Loucy (cell line): ENCODE measurements around the gene SSNA1.

Experiments used
- EZH2phosphoT487 ChIP-seq: fragments of 200-600 bp; IDR thresholded peaks from 2 replicates; pipeline ENCODE4 v1.6.1; 2018; ENCODE audit warnings: antibody characterized with exemption, mild to moderate bottlenecking, moderate library complexity, borderline replicate concordance
- TF ChIP-seq, protein P1 (sequence below): fragments of 200-600 bp; sonication (generic); conservative IDR thresholded peaks from 2 replicates; pipeline ENCODE4 v1.5.1; 2014; ENCODE audit warnings: mild to moderate bottlenecking, antibody characterized with exemption, low read length

DNA sequence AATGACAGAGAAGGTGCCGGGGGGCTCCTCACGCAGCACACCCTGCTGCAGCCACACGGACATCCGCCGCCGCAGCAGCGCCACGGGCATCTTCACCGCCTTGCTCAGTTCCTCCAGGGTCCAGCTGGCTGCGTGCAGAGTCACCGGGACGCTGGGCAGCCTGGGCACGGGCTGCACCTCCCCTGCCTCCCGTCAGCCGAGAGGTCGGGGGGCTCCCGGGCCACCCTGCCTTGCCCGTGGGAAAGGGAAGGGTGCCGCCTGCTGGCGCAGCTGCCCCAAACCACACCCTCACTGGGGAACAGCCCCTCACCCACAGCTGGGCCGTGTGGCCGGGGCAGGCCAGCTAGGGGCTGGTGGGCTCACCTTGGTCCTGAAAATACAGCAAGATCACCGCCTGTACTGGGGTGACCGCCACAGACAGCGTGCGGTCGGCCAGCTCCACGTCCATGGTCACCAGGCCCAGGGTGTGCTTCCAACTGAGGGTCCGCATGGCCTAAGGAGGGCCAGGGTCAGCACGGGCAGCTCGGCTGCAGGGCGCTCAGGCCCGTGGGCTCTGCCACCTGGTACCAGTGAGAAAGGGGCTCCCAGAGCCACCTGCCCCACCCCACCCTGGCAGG is 13.0 kb upstream of the SSNA1 start:
- TF ChIP-seq, protein P1, sequence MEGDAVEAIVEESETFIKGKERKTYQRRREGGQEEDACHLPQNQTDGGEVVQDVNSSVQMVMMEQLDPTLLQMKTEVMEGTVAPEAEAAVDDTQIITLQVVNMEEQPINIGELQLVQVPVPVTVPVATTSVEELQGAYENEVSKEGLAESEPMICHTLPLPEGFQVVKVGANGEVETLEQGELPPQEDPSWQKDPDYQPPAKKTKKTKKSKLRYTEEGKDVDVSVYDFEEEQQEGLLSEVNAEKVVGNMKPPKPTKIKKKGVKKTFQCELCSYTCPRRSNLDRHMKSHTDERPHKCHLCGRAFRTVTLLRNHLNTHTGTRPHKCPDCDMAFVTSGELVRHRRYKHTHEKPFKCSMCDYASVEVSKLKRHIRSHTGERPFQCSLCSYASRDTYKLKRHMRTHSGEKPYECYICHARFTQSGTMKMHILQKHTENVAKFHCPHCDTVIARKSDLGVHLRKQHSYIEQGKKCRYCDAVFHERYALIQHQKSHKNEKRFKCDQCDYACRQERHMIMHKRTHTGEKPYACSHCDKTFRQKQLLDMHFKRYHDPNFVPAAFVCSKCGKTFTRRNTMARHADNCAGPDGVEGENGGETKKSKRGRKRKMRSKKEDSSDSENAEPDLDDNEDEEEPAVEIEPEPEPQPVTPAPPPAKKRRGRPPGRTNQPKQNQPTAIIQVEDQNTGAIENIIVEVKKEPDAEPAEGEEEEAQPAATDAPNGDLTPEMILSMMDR = no peak
- TF ChIP-seq EZH2phosphoT487 = no peak
